T-helper 17 cell (primary cell): ENCODE measurements around the gene VPS16. TPM values are rescaled to one million over a fixed set of nuclear protein-coding genes. Genes with fewer than 3 reads are reported as not detected.
"Not testable (repeated sequence)": the region's sequence is repeated elsewhere in the genome, so short reads cannot be mapped to it uniquely, and the experiment has no call there.

Source experiments
- ATAC-seq: fragments of 150-1000 bp; cut with Tn5 transposase; 2 replicates; pipeline ENCODE4 v1.10.0; 2021; ENCODE audit warnings: mild to moderate bottlenecking, moderate library complexity
- DNase-seq, 3 donors: peaks; one replicate each; pipeline versions ENCODE4 v3.0.0 to v3.0.0-alpha.2; 2020 to 2021
- H3K9me3 ChIP-seq: one replicate; pipeline ENCODE4 v1.7.0; 2013; ENCODE audit warnings: low read length, mild to moderate bottlenecking; ENCODE audit not compliant: control insufficient read depth, poor library complexity, severe bottlenecking
- H3K27ac Mint-ChIP-seq: one replicate; pipeline ENCODE4 v1.8.0; 2022; ENCODE audit warnings: mild to moderate bottlenecking, moderate library complexity, mixed read lengths
- H3K27me3 Mint-ChIP-seq: one replicate; pipeline ENCODE4 v1.8.0; 2022; ENCODE audit warnings: mixed read lengths
- H3K36me3 Mint-ChIP-seq: one replicate; pipeline ENCODE4 v1.8.0; 2022; ENCODE audit warnings: low read depth, mixed read lengths
- H3K4me1 Mint-ChIP-seq: one replicate; pipeline ENCODE4 v1.8.0; 2022; ENCODE audit warnings: mild to moderate bottlenecking, mixed read lengths
- H3K4me3 Mint-ChIP-seq: one replicate; pipeline ENCODE4 v1.8.0; 2022; ENCODE audit warnings: mild to moderate bottlenecking, moderate library complexity, mixed read lengths
- total RNA-seq, 4 donors: library from RNA in 2 of 4; stranded (reverse) in 2 of 4; gene quantifications; one replicate each; pipeline ENCODE4 v1.2.3 and lab custom pipeline; 2022 to 2026

VPS16 gene
- total RNA-seq, 2 donors from 2014 or later = 41.9 to 42.9 TPM

GRCh38 chr20:2800521-2801285 is 39.8 kb upstream of the VPS16 start, which contains the start of gene CPXM1:
TSS of gene CPXM1 (minus strand) at chr20:2800627. CDS start at chr20:2800572, 55 bp downstream.
- peaks cover 29% of the 10 kb centered on the region for H3K4me1 Mint-ChIP-seq
- H3K27ac Mint-ChIP-seq = peak within 1 kb of the TSS; percentile 88
- H3K9me3 ChIP-seq = no peaks in the 10 kb centered on the region
- peaks cover 84% of the 10 kb centered on the region for H3K27me3 Mint-ChIP-seq
- H3K36me3 Mint-ChIP-seq = peaks cover 13% of the 10 kb centered on the region
- ATAC-seq = peak; percentile 36
- peak within 1 kb of the TSS; percentile 96 for H3K4me3 Mint-ChIP-seq
- DNase-seq = no peak

- Mint-ChIP-seq H3K4me3 (peak overlapping the region; percentile 92), H3K27ac (no peak overlapping the region), H3K36me3 (peaks cover 16% of the 10 kb centered on the region), H3K4me1 (peaks cover 31% of the 10 kb centered on the region), H3K27me3 (peaks cover 85% of the 10 kb centered on the region)
- H3K9me3 ChIP-seq = no peaks in the 10 kb centered on the region
- ATAC-seq (no peak), DNase-seq (no peak)
Measured at GRCh38 chr20:2801286-2801728, 39.2 kb upstream of the VPS16 start.

DNA sequence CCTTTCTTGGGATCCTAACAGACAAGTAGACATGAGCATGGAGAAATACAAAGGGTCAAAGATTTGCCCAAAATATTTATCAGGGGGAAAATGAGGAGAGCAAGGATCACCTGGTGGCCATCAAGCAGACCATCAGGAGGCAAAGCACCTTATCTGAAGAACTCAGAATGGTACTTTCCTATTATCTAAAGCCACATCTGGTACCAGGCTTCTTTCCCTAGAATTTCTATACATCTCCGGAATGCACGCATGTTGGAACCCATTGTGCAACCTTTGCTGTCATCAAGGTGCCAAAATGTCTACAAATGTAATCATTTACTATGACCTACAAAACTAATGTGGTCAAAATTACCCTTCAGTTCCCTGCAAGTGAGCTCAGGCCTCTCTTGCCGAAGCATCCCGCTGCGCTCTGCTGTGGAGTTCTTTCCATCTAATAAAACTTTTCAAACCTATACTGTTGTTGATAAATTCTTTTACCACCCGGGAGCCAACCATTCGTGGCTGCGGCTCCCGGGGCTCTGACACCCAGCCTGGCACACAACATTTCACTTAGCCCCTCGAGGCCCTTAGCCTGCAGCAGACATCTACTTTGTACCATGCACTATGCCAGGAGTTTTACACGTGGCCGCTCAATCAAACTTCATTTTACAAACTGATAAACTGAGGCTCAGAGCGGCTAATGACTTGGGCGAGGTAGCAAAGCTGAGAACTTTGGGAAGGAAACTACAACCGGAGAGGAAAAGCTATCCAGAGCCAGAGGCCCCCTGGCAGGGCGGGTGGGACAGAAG is 36.3 kb upstream of the VPS16 start:
- H3K27me3 Mint-ChIP-seq = peaks cover 73% of the 10 kb centered on the region
- peaks cover 27% of the 10 kb centered on the region for H3K4me1 Mint-ChIP-seq
- no peak for ATAC-seq
- H3K4me3 Mint-ChIP-seq = no peak overlapping the region
- H3K36me3 Mint-ChIP-seq = peaks cover 14% of the 10 kb centered on the region
- DNase-seq = no peak
- H3K9me3 ChIP-seq = no peaks in the 10 kb centered on the region
- H3K27ac Mint-ChIP-seq = no peak overlapping the region

DNA sequence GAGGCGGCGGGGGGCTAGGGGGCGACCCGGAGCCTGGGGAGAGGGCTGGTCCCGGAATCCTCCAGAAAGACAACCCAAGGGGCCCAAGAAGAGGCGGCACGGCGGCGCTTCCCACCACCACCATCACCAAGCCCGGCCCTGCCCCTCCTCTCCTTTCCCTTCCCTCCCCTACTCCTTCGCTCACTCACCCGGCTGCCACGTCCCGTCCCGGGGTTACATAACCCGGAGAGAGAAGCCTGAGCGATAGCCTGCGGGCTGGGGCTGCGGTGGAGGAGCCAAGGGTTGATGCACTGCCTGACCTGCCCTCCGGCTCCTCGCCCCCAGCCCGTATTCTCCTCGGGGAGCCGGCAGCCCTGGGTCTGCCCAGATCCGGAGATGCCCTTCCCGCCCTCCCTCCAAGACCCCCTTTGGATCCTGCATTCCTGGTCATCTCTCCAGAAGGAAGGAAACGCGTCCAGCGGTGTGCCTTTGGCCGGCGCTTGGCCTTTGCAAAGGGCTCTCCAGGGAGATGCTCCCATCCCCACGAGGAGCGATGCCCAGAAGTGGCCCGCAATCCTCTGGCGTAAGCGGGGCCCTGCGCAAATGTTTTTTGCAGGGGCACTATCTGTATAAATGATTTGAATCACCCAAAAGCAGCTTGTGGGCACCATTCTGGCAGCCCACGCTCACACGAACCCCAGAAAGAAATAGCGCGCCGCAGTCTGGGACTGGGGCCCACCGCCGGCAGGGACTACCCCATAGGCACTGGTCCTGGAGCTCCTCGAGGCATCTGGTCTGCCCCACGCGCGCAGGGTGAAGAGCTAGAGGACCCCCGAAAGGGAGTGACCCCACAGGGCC is 35.5 kb upstream of the VPS16 start:
- Mint-ChIP-seq H3K4me1 (peaks cover 19% of the 10 kb centered on the region), H3K4me3 (no peak overlapping the region), H3K27me3 (peaks cover 66% of the 10 kb centered on the region), H3K27ac (no peak overlapping the region), H3K36me3 (peaks cover 7% of the 10 kb centered on the region)
- H3K9me3 ChIP-seq = no peaks in the 10 kb centered on the region
- DNase-seq = no peak
- no peak for ATAC-seq

DNA sequence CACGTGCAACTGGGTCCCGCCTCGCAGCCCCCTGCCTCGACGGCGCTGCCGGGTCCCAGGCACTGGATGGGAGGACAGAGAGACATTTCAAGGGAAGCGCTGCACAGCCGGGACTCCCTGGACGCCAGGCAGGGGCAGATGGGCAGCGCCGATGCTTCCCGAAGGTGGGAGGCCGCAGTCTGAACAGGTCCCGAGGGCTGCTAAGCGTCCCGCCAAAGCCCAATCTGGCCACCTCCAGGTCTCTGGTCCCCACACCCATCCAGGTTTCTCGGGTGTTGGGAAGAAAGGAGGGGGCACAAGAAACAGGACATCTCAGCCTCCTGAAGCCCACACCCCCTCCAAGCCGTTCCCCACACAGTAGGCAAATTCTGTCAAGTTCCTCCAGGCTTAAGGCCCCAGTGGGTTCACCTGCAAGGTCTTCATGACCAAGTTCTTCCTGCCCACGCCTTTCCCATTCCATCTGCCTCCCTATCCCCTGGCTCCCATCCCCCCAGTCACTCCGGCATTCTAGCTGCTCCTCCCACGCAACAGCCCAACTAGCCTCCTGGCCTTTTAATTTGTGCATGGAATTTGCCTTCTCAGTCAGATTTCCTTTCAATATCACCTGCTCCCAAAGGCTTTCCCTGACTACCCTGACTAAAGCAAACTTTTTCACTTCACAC is 34.7 kb upstream of the VPS16 start:
- H3K27me3 Mint-ChIP-seq = peaks cover 62% of the 10 kb centered on the region
- ATAC-seq (no peak), DNase-seq (no peak)
- no peak overlapping the region for H3K27ac Mint-ChIP-seq
- peaks cover 6% of the 10 kb centered on the region for H3K36me3 Mint-ChIP-seq
- H3K4me3 Mint-ChIP-seq = peak overlapping the region; percentile 56
- no peaks in the 10 kb centered on the region for H3K9me3 ChIP-seq
- peaks cover 15% of the 10 kb centered on the region for H3K4me1 Mint-ChIP-seq

- H3K9me3 ChIP-seq = no peaks in the 10 kb centered on the region
- peaks cover 6% of the 10 kb centered on the region for H3K36me3 Mint-ChIP-seq
- peak overlapping the region; percentile 56 for H3K4me3 Mint-ChIP-seq
- H3K4me1 Mint-ChIP-seq = peaks cover 10% of the 10 kb centered on the region
- peaks cover 62% of the 10 kb centered on the region for H3K27me3 Mint-ChIP-seq
- H3K27ac Mint-ChIP-seq = no peak overlapping the region
- DNase-seq (no peak), ATAC-seq (no peak)
Measured at GRCh38 chr20:2806351-2806701, 34.2 kb upstream of the VPS16 start.

- Mint-ChIP-seq H3K27me3 (peaks cover 64% of the 10 kb centered on the region), H3K36me3 (peaks cover 6% of the 10 kb centered on the region), H3K4me3 (no peak overlapping the region), H3K4me1 (peaks cover 10% of the 10 kb centered on the region), H3K27ac (no peak overlapping the region)
- ATAC-seq (no peak), DNase-seq (no peak)
- no peaks in the 10 kb centered on the region for H3K9me3 ChIP-seq
Measured at GRCh38 chr20:2807019-2807418, 33.5 kb upstream of the VPS16 start.

DNA sequence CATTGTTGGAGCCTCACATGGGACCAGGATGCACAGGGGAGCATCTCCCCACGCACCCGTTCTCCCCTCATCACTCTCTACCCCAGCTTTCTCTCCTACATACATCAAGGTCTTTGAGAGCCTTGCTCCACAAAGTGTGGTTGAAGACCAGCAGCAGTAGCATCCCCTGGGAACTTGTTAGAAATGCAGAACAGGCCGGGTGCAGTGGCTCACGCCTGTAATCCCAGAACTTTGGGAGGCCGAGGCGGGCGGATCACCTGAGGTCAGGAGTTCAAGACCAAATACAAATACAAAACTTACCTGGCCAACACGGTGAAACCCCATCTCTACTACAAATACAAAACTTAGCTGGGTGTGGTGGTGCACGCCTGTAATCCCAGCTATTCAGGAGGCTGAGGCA is 32.6 kb upstream of the VPS16 start:
- H3K4me1 Mint-ChIP-seq, ATAC-seq, H3K4me3 Mint-ChIP-seq, DNase-seq, H3K9me3 ChIP-seq, H3K36me3 Mint-ChIP-seq, H3K27ac Mint-ChIP-seq: not testable (repeated sequence)
- peaks cover 58% of the 10 kb centered on the region for H3K27me3 Mint-ChIP-seq

GRCh38 chr20:2809690-2810089 is 30.9 kb upstream of the VPS16 start:
- Mint-ChIP-seq H3K4me1 (peaks cover 7% of the 10 kb centered on the region), H3K27ac (no peak overlapping the region), H3K27me3 (peaks cover 60% of the 10 kb centered on the region), H3K36me3 (peaks cover 7% of the 10 kb centered on the region), H3K4me3 (no peak overlapping the region)
- H3K9me3 ChIP-seq = no peaks in the 10 kb centered on the region
- ATAC-seq (no peak), DNase-seq (no peak)

GRCh38 chr20:2812189-2812588 is 28.4 kb upstream of the VPS16 start:
- ATAC-seq (no peak), DNase-seq (no peak)
- peaks cover 7% of the 10 kb centered on the region for H3K4me1 Mint-ChIP-seq
- peaks cover 43% of the 10 kb centered on the region for H3K27me3 Mint-ChIP-seq
- no peaks in the 10 kb centered on the region for H3K9me3 ChIP-seq
- H3K4me3 Mint-ChIP-seq = no peak overlapping the region
- H3K27ac Mint-ChIP-seq = no peak overlapping the region
- H3K36me3 Mint-ChIP-seq = peaks cover 3% of the 10 kb centered on the region

DNA sequence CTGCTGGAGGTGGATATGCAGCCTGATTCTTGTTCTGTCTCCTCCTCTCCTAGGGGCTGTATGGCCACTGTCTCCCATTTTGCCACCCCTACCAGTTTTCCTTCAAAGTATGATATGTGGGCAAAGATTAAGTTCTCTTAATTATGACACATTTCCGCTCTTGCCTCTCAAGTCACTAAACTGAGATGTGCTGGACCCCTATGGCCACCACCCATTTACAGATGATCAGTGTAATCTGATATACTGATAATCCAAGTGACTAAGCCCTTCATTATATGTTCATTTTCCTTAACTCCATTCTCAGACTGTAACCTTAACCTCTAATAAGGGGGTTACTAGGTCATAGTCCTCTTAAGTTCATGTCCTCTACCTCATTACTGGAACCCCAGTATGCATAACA is 26.5 kb upstream of the VPS16 start:
- no peak overlapping the region for H3K27ac Mint-ChIP-seq
- no peaks in the 10 kb centered on the region for H3K9me3 ChIP-seq
- H3K36me3 Mint-ChIP-seq = peaks cover 3% of the 10 kb centered on the region
- peaks cover 32% of the 10 kb centered on the region for H3K27me3 Mint-ChIP-seq
- DNase-seq = no peak
- no peak for ATAC-seq
- H3K4me3 Mint-ChIP-seq = no peak overlapping the region
- peaks cover 7% of the 10 kb centered on the region for H3K4me1 Mint-ChIP-seq

GRCh38 chr20:2814587-2815051 is 25.9 kb upstream of the VPS16 start, which contains the start of gene C20orf141:
TSS of gene C20orf141 (plus strand) at chr20:2814987. CDS start at chr20:2815185, 198 bp downstream.
- Mint-ChIP-seq H3K4me3 (no peak within 1 kb of the TSS), H3K27ac (no peak within 1 kb of the TSS), H3K27me3 (peaks cover 29% of the 10 kb centered on the region), H3K4me1 (peaks cover 7% of the 10 kb centered on the region), H3K36me3 (peaks cover 3% of the 10 kb centered on the region)
- no peak for ATAC-seq
- no peaks in the 10 kb centered on the region for H3K9me3 ChIP-seq
- no peak for DNase-seq
